HG02981 (cell line): Measurements from ENCODE around the gene VPS50.

Source experiments
- ATAC-seq: cut with Tn5 transposase; IDR thresholded peaks from one replicate; pipeline ENCODE4 v1.9.1; 2021; ENCODE audit warnings: mild to moderate bottlenecking, moderate library complexity; ENCODE audit not compliant: unreplicated experiment

Gene VPS50

DNA sequence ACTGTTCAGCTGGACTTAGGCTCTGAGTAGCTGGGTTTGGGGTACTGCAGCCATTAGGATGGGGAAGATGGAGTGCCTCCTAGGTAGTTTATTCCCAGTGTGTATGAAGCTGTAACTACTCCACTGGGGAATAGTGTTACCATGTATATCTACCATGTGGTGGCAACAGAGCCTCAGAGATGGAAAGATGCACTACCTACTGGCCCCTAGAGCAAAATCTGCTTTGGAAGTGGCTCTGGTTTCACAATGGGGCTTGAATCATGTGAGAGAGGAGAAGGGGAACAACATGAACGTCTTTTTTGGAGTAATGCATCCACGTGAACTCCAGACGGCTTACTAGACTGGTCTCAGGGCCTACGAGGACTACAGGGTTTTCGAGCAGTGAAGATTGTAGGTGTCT is 175.1 kb downstream of the VPS50 start:
- no peak for ATAC-seq

DNA sequence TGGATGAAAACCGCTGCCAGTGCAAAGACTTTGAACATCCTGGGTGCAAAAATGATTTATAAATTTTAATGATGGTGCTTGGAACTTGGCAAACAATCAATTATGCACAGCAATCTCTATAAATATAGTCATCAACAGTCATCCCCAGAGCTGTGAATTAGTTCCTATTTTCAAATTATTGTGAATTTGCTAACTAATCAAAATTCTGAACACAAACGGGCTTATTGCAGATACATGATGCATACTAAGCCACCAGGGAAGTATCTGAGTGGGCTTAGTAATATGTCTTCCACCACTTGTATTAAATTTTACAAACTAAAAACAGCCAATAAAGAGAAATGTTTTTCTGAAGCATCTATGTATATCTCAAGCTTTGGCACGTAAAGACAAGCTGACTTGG is 177.2 kb downstream of the VPS50 start:
- ATAC-seq = no peak
